BJ (cell line): ENCODE data around the gene RAVER1. TPM values are rescaled to one million over a fixed set of nuclear protein-coding genes. Genes with fewer than 3 reads are reported as not detected.

ENCODE experiments used
- CTCF ChIA-PET: fragments of 350-600 bp; formaldehyde crosslinking; extraction: SDS; loops from one replicate; lab custom pipeline; 2021; ENCODE audit warnings: antibody characterized with exemption, inconsistent platforms; lab: Yijun Ruan, JAX
- POLR2A ChIA-PET: fragments of 300-600 bp; sonication (Branson Sonifier 250); formaldehyde crosslinking; extraction: SDS; loops from one replicate; lab custom pipeline; 2021; ENCODE audit warnings: antibody characterized with exemption; lab: Charles Lee
- DNase-seq: peaks from one replicate; pipeline ENCODE4 v3.0.0-alpha.2; 2011; ENCODE audit warnings: low read depth
- H3K27me3 ChIP-seq: 2 replicates; pipeline ENCODE4 v1.6.0; 2011; ENCODE audit warnings: low read length; ENCODE audit not compliant: control insufficient read depth, insufficient read depth
- H3K36me3 ChIP-seq: 2 replicates; pipeline ENCODE4 v1.5.1; 2011; ENCODE audit warnings: low read length; ENCODE audit not compliant: control insufficient read depth, insufficient read depth
- H3K4me3 ChIP-seq: 2 replicates; pipeline ENCODE4 v1.5.1; 2011; ENCODE audit warnings: low read depth, mild to moderate bottlenecking, control low read depth, low read length
- CTCF ChIP-seq: IDR thresholded peaks from 2 replicates; pipeline ENCODE4 v1.5.1; 2011; ENCODE audit warnings: low read depth, mild to moderate bottlenecking, control low read depth, inconsistent platforms, low read length, moderate library complexity; ENCODE audit not compliant: insufficient read depth
- polyA plus RNA-seq: library from polyadenylated mRNA; depleted of rRNA; stranded (reverse); fragments of >200 nt; gene quantifications from 2 replicates; pipeline ENCODE4 v1.2.3, GENCODE V29; 2011; rRNA removed
- small RNA-seq: library from RNA; depleted of rRNA; stranded (forward); fragments of <200 nt; gene quantifications from one replicate; pipeline ENCODE3, GENCODE V24; 2012; ENCODE audit warnings: low replicate concordance, low read depth; ENCODE audit not compliant: insufficient read length

RAVER1 gene
- polyA plus RNA-seq, 1 experiment: 5.1 TPM

- DNase-seq: no peak
- CTCF ChIA-PET: interaction anchor here (0.7 to 8.5 kb wide), 5 partner anchors 35 to 137 kb away, joined by 3 to 228 read pairs (median 3); partner anchors contain the start of genes CDC37 and TYK2
- POLR2A ChIA-PET: no interaction called here
- Histone ChIP-seq H3K4me3 (no peak overlapping the region), H3K36me3 (no peaks in the 10 kb centered on the region), H3K27me3 (no peaks in the 10 kb centered on the region)
- TF ChIP-seq CTCF: no peak
Measured at GRCh38 chr19:10266706-10267105, 66.6 kb downstream of the RAVER1 start.

Small RNA genes within 50 kb of the gene (small RNA-seq; reads per million reads assigned to genes)
- gene AC011511.1 (not detected), gene AC011511.4 (not detected)

Other genes with a start within 250 kb of the RAVER1 start
- 30.1 and 42.2 TPM in 2 replicates for gene SHFL, start 247.2 kb downstream of the RAVER1 start, polyA plus RNA-seq
- gene ANGPTL6, start 230.9 kb downstream of the RAVER1 start, polyA plus RNA-seq: 0.22 and 0.25 TPM in 2 replicates
- 16.9 and 18.1 TPM in 2 replicates for gene PPAN, start 227.2 kb downstream of the RAVER1 start, polyA plus RNA-seq
- gene P2RY11, start 221.8 kb downstream of the RAVER1 start, polyA plus RNA-seq: 1.6 and 2.4 TPM in 2 replicates
- gene EIF3G, start 213.6 kb downstream of the RAVER1 start, polyA plus RNA-seq: 129 and 169 TPM in 2 replicates
- 27.4 and 31.5 TPM in 2 replicates for gene DNMT1, start 138.6 kb downstream of the RAVER1 start, polyA plus RNA-seq
- gene S1PR2, start 102.2 kb downstream of the RAVER1 start, polyA plus RNA-seq: 10.4 and 12.5 TPM in 2 replicates
- 35.4 and 58.7 TPM in 2 replicates for gene MRPL4, start 81.3 kb downstream of the RAVER1 start, polyA plus RNA-seq
- 42.5 and 55.9 TPM in 2 replicates for gene ICAM1, start 62.4 kb downstream of the RAVER1 start, polyA plus RNA-seq
- gene ICAM4, start 46.6 kb downstream of the RAVER1 start, polyA plus RNA-seq: 1.1 and 1.5 TPM in 2 replicates
- 6.7 and 9.2 TPM in 2 replicates for gene ICAM5, start 43.6 kb downstream of the RAVER1 start, polyA plus RNA-seq
- 1.2 TPM in 2 replicates for gene ZGLP1, start 23.7 kb downstream of the RAVER1 start, polyA plus RNA-seq
- 25.6 and 40.1 TPM in 2 replicates for gene FDX2, start 17.5 kb downstream of the RAVER1 start, polyA plus RNA-seq
- gene ICAM3, start 6.1 kb upstream of the RAVER1 start, polyA plus RNA-seq: 11.7 and 17.3 TPM in 2 replicates
- gene TYK2, start 47.0 kb upstream of the RAVER1 start, polyA plus RNA-seq: 31.7 and 40.9 TPM in 2 replicates
- 361 and 429 TPM in 2 replicates for gene CDC37, start 70.0 kb upstream of the RAVER1 start, polyA plus RNA-seq
- 3.4 and 4.2 TPM in 2 replicates for gene PDE4A, start 87.0 kb upstream of the RAVER1 start, polyA plus RNA-seq
- 47.3 and 114 TPM in 2 replicates for gene KEAP1, start 169.8 kb upstream of the RAVER1 start, polyA plus RNA-seq
- 0.23 and 0.40 TPM in 2 replicates for gene S1PR5, start 183.9 kb upstream of the RAVER1 start, polyA plus RNA-seq
- gene ATG4D, start 210.4 kb upstream of the RAVER1 start, polyA plus RNA-seq: 6.8 and 13.0 TPM in 2 replicates
- 8.4 and 10.0 TPM in 2 replicates for gene KRI1, start 232.5 kb upstream of the RAVER1 start, polyA plus RNA-seq
- gene CDKN2D, start 235.4 kb upstream of the RAVER1 start, polyA plus RNA-seq: 8.7 and 15.5 TPM in 2 replicates